D721Med (cell line): Measurements from ENCODE around the gene ANTXRL.

ENCODE experiments used
- DNase-seq: peaks from one replicate; pipeline ENCODE4 v3.0.0; 2011; ENCODE audit warnings: low spot score; ENCODE audit not compliant: insufficient read length
- FAIRE-seq: peaks from 2 replicates; lab custom pipeline; 2011; peaks lifted over from hg19 to GRCh38; lab: Jason Lieb, UNC
- CTCF ChIP-seq: IDR thresholded peaks from 2 replicates; pipeline ENCODE4 v1.5.1; 2012; ENCODE audit warnings: mild to moderate bottlenecking, control low read depth; ENCODE audit not compliant: insufficient read depth; ENCODE audit errors: missing control alignments

ANTXRL gene

GRCh38 chr10:46307281-46308112 is 20.7 kb downstream of the ANTXRL start:
- TF ChIP-seq CTCF, result no peak
- DNase-seq (no peak), FAIRE-seq (no peak)

- FAIRE-seq (no peak), DNase-seq (no peak)
- TF ChIP-seq CTCF, result no peak
These were observed 21.3 kb downstream of the ANTXRL start for GRCh38 chr10:46308113-46308415.

GRCh38 chr10:46308666-46309450 is 22.1 kb downstream of the ANTXRL start:
- FAIRE-seq, result no peak
- no peak for DNase-seq
- TF ChIP-seq CTCF, result no peak

GRCh38 chr10:46309511-46310142 is 22.8 kb downstream of the ANTXRL start:
- TF ChIP-seq CTCF, result no peak
- no peak for FAIRE-seq
- no peak for DNase-seq

- DNase-seq (no peak), FAIRE-seq (no peak)
- TF ChIP-seq CTCF, result no peak
These were observed 23.3 kb downstream of the ANTXRL start for GRCh38 chr10:46310143-46310514.

- no peak for FAIRE-seq
- no peak for DNase-seq
- TF ChIP-seq CTCF, result no peak
These were observed 24.1 kb downstream of the ANTXRL start for GRCh38 chr10:46310851-46311250.
